GM19463 (cell line): Measurements from ENCODE around the gene APOA4.

Experiments
- ATAC-seq: cut with Tn5 transposase; IDR thresholded peaks from one replicate; pipeline ENCODE4 v1.9.1; 2021; ENCODE audit warnings: mild to moderate bottlenecking, moderate library complexity; ENCODE audit not compliant: unreplicated experiment

Gene APOA4

DNA sequence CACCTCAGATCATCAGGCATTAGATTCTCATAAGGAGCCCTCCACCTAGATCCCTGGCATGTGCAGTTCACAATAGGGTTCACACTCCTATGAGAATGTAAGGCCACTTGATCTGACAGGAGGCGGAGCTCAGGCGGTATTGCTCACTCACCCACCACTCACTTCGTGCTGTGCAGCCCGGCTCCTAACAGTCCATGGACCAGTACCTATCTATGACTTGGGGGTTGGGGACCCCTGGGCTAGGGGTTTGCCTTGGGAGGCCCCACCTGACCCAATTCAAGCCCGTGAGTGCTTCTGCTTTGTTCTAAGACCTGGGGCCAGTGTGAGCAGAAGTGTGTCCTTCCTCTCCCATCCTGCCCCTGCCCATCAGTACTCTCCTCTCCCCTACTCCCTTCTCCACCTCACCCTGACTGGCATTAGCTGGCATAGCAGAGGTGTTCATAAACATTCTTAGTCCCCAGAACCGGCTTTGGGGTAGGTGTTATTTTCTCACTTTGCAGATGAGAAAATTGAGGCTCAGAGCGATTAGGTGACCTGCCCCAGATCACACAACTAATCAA lies 8.8 kb upstream of the APOA4 start:
- no peak for ATAC-seq

DNA sequence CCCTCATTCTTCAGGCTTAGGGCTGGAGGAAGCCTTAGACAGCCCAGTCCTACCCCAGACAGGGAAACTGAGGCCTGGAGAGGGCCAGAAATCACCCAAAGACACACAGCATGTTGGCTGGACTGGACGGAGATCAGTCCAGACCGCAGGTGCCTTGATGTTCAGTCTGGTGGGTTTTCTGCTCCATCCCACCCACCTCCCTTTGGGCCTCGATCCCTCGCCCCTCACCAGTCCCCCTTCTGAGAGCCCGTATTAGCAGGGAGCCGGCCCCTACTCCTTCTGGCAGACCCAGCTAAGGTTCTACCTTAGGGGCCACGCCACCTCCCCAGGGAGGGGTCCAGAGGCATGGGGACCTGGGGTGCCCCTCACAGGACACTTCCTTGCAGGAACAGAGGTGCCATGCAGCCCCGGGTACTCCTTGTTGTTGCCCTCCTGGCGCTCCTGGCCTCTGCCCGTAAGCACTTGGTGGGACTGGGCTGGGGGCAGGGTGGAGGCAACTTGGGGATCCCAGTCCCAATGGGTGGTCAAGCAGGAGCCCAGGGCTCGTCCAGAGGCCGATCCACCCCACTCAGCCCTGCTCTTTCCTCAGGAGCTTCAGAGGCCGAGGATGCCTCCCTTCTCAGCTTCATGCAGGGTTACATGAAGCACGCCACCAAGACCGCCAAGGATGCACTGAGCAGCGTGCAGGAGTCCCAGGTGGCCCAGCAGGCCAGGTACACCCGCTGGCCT lies 7.2 kb upstream of the APOA4 start:
- ATAC-seq: no peak

DNA sequence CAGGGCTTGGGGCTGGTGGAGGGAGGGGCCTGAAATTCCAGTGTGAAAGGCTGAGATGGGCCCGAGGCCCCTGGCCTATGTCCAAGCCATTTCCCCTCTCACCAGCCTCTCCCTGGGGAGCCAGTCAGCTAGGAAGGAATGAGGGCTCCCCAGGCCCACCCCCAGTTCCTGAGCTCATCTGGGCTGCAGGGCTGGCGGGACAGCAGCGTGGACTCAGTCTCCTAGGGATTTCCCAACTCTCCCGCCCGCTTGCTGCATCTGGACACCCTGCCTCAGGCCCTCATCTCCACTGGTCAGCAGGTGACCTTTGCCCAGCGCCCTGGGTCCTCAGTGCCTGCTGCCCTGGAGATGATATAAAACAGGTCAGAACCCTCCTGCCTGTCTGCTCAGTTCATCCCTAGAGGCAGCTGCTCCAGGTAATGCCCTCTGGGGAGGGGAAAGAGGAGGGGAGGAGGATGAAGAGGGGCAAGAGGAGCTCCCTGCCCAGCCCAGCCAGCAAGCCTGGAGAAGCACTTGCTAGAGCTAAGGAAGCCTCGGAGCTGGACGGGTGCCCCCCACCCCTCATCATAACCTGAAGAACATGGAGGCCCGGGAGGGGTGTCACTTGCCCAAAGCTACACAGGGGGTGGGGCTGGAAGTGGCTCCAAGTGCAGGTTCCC lies 6.5 kb upstream of the APOA4 start, which contains the start of gene APOC3:
Gene APOC3 (plus strand): TSS at position 383 of the 659 bp plus-strand sequence. CDS start 676 bp downstream, outside the sequence.
- no peak for ATAC-seq

DNA sequence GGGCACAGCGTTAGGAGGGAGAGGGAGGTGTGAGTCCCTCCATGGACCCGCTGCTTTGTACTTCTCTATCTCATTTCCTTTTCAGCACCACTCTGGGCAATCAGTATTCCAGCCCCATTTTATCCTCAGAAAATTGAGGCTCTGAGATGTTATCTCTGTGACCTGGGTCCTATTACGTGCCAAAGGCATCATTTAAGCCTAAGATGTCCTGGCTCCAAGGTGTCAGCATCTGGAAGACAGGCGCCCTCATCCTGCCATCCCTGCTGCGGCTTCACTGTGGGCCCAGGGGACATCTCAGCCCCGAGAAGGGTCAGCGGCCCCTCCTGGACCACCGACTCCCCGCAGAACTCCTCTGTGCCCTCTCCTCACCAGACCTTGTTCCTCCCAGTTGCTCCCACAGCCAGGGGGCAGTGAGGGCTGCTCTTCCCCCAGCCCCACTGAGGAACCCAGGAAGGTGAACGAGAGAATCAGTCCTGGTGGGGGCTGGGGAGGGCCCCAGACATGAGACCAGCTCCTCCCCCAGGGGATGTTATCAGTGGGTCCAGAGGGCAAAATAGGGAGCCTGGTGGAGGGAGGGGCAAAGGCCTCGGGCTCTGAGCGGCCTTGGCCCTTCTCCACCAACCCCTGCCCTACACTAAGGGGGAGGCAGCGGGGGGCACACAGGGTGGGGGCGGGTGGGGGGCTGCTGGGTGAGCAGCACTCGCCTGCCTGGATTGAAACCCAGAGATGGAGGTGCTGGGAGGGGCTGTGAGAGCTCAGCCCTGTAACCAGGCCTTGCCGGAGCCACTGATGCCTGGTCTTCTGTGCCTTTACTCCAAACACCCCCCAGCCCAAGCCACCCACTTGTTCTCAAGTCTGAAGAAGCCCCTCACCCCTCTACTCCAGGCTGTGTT lies 5.8 kb upstream of the APOA4 start:
- no peak for ATAC-seq

DNA sequence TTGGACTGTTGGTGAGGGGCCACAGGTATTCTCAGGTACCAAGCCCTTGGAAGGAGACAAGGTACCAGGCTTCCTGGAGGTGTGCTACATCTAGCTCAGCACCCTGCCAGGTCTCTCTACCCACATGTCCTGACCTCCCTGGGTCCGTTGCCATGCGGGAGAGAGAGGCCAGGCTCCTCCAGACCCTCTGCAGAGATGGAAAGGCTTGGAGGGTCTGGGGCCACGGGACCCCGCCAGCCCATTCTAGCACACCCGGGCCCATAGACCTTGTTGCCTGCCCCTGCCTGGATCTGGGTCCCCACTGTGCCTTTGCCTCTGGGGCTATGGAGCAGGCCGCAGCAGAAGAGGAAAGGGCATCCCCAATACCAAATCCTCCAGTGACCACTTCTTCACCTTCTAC lies 4.4 kb upstream of the APOA4 start:
- no peak for ATAC-seq

DNA sequence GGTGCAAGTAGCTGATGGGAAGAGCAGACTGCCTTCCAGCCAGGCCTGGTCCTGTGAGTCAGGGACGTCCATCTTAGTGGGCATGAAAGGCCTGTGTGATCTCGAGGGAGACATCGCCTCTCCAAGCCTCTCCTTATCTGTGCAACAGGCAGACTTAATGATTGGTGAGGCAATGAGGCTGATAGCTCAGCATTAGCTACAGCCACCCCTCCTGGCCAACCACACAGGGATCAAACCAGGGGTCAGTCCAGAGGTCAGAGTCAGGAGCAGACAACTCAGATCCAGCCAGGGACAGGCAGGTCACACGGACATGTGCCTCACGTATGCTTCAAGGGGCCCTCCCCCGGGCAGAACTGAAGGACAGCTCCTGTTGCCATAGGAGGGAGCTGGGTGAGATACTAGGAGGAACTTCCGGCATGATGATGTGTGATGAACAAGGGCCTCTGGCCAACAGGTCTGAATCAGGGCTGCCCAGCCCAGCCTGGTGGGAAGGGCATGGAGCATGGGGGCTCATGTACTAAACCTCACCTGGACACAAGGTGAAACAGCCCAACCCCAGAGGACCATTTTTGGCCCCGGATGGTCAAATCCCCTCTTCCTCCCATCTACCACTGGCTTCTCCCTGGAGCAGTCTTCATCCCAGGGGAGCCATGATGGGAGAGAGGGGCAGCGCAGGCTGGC lies 3.8 kb upstream of the APOA4 start:
- ATAC-seq: no peak

DNA sequence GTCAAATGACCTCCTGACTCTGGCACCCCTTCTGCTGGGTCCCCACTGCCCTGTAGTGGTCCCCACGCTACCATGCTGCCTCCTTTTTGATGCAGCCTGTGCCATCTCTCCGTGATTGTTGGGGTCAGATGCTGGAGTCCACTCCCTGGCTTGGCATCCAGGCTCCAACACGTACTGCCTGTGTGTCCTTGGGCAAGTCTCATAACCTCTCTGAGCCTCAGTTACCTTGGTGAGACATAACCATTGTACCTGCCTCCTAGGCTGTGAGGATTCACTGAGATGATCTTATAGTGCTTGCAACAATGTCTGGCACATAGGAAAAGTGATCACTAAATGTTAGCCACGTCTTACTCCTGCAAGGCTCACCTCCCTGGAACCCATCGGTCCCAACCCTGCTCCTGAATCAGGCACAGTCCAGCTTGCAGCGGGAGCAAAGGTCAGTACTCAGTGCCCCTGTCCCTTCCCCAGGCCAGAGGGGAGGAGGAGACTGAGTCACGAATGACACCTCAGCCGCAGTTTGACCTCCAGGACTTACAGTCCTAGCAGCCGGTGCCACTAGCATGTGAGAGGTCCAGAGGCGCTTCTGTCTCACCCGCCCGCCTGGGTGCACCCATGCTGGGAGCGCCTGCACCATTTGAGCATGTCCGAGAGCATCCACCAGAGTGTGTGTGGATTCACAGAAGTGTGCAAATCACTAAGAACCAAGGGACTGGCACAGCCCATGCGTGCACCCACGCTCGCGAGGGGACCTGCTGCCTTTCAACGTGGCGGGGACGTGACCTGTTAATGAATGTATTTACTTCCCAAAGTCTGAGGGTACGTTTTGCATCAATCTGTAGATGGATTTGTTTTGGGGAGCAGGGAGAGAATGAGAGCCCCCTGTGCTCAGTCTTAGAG lies 3.0 kb upstream of the APOA4 start:
- ATAC-seq: no peak

DNA sequence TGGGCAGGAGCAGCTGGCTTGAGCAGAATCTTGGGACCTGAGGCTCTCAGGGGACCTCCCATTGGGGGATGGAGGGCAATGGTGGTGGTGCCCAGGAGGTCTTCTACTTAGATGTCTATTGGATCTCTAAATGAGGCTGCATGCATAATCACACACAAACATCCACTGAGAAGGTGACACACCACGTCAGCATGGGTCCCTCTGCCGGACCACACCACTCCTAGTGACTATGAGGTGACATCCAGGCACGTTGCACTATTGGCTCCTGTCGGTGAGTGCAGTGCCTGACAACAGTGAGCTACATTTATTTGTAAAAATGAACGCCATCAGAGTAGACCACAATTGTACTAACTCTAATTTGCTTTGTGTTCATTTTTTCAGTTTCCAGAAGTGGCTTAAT lies 2.3 kb upstream of the APOA4 start:
- ATAC-seq: no peak

DNA sequence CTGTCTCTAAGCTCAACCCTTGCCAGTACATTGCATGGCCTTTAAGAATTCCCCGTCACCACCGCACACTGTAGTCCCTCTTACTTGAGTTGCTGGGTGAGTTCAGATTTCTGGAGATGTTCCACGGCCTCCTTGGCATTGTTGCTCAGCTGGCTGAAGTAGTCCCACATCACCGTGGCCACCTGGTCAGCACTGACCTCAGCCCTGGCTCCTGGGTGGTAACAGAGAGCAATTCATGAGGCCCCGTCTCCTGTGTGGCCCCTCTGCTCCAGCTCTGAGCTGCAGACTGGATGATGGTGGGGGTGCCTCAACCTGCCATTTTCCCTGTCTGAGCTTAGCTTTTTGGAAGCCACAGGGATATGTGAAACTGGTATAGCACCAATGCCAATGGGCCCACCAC lies 529 bp downstream of the APOA4 start:
- no peak for ATAC-seq

DNA sequence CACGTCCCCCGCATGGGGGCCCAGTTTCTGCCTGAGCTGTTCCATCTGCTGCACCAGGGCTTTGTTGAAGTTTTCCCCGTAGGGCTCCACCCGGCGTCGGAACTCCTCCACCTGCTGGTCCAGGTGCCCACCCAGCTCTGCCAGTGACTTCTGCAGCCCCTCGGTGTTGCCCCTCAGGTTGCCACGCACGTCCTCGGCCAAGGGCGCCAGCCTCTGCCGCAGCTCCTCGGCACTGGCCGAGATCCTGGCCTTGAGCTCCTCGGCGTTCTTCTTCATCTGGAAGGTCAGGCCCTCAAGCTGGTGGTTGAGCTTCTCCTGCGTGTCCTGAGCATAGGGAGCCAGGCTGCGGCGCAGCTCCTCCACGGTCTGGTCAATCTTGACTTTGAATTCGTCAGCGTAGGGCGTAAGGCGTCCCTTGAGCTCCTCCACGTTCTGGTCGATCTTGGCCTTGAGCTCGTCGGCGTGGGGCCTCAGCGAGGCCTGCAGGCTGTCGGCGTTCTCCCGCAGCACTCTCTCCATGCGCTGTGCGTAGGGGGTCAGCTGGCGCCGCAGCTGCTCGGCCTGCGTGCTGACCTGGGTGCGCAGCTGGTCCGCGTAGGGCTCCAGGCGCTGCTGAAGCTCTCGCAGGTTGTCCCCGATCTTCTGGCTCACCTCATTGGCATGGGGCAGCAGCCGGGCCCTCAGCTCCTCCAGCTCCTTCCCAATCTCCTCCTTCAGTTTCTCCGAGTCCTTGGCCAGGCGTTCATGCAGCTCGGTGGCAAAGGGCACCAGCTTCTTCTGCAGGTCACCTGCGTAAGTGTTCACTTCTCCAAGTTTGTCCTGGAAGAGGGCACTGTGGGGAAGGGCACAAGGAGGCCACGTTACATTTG lies 1.8 kb downstream of the APOA4 start:
- ATAC-seq: no peak

DNA sequence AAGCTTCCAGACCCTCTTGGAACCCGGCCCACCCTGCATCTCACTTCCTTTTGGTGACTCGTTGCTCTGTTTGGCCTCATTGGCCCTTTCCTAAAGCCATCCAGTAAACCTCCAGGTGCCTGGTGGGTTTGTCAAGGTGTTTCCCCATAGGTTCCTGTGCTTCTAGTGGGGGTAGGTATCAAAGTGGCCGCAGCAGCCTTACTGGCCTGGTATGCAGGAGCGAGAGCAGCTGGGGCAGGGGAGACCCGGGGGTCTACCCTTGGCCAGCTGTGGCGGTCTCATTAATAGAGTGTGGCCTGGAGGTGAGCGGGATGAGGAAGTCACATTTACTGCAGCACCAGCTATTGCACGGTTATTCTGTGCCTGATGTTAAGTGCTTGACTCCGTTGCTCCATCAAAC lies 4.1 kb downstream of the APOA4 start:
- no peak for ATAC-seq

DNA sequence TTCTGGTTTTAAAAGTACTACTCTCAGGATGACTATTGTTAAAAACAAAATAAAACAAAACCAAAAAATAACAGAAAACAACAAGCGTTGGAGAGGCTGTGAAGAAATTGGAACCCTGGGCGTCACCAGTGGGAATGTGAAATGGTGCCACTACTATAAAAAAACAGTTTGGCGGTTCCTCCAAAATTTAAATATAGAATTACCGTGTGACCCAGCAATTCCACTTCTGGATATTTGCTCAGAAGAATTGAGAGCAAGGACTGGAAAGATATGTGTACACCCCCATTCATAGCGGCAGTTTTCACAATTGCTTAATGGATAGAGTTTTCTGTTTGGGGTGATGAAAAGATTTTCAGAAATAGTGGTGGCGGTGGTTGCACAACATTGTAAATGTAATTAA lies 8.6 kb downstream of the APOA4 start:
- ATAC-seq: no peak

DNA sequence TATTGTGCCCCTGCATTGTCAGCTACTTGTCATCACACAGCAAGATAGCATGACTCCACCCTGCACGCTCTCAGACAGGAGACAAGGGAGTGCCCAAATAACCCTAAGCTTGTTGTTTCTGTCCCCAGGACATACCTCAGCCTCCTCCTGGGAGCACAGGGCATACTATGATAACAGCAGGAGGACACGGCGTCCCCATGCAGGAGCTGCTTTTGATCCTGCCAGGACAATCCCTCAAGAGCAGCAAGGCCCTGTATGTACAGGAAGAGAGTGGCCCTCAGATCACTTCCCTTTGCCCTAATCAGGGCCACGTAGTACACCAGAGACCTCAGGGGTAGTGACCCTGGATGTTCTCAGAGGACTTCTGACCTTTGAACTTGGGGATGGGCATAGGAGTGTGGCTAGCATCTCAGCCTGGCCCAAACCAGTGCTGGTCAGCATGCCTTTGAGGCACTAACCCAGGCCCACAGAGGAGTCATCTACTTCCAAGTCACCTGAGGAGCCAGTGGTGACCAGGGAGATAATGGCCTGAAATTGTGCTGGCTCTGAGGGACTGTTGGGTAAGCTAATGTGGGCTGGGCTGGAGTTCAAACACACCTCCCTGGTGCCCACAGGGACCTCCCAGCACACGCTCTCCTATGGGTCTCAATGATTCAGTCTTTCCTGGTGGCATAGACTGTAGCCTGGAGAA lies 9.2 kb downstream of the APOA4 start:
- no peak for ATAC-seq

DNA sequence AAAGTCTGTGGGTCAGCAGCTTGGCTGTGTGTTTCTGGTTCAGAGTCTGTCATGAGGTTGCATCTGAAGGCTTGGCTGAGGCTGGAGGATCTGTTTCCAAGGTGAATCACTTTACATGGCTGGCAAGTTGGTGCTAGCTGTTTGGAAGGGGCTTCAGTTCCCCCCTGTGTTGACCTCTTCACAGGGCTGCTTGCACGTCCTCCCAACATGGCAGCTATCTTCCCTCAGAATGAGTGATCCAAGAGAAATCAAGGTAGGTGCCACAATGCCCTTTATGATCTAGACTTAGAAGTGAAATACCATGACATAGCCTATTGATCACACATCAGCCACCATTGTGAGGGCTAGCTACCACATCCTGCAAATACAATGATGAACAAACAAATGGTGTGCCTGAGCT lies 9.9 kb downstream of the APOA4 start:
- ATAC-seq: no peak

DNA sequence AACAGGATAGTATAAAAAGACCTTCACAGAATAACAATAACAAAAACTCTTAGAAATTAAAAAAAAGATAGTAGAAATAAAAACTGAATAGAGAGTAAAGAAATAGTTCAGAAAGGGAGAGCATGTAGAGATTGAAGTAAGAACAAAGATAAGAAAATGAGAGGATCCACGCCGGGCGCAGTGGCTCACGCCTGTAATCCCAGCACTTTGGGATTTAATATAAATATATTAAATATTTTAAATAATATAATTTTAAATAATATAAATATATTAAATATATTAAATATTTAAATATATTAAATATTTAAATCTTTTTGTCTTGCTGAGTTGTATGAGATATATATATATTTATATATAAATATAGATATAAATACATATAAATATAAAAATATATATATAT lies 11.0 kb downstream of the APOA4 start:
- ATAC-seq: no peak

DNA sequence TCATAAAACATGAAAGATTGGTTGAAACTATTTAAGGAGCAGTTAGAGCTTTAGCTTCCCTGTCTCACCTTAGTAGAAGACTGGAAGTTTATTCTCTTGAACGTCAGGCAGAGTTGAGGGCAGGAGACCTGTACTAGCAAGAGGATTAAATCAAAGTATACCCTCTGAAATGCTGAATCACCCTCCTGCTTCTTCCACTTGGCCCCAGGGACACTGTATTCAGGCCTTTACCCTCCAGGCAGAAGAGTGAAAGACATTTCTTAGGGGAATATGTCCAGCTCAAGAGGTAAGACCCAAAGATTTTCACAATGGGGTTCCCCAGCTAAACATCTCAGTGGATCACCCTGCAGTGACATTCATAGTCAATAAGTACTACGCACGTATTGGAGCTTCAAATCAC lies 11.9 kb downstream of the APOA4 start:
- no peak for ATAC-seq

DNA sequence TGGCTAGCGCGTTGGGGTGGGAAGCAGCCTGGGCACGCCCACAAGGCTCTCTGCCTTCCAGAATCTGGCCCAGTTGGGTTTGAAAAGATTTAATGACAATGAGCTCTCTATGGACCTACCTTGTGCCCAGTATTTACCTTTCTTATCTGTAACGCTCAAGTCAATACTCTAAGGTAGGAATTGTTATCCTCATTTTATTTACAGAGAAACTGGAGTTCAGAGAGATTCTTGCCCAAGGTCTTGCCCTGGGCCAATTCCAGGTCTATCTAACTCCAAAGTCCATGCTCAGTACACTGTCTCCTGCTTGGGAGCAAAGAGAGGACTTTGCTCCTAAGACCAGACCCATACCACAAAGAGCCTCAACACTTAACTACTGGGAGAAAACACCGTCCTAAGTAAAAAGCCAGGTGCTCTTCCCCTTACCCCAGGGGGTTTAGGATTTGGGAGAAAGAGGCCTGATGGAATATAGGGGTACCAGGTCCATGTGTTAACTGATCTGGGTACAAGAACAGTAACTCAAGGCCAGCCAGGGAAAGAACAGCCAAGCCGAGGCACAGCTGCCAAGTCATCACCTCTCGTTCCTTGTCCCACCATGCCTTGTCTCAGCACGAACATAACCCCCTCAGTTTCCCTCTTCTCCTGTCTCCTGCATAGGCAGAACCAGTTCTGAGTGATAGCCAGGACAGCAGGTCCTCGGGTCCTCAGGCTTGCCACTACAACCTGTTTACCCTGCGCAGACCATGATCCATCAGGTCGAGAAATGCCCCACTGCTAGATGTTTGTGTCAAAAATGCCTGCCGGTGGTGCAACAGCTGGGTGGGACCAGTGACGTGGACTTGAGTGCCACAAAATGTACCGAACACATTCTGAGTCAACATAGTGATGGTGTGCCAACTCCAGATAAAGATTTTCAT lies 14.6 kb downstream of the APOA4 start:
- no peak for ATAC-seq
